ENCODE data around the gene VEPH1.

GRCh38 chr3:157447026-157447694, 56.1 kb downstream of the VEPH1 start:
- TF ChIP-seq EZH2 (IDR thresholded peaks at IDR 0.05; ENCODE audit: low read length, unreplicated experiment): no peak
- peak; percentile 86 for TF ChIP-seq CTCF (conservative IDR thresholded peaks at IDR 0.05; ENCODE audit: low read depth, low read length)

Measured in PC-3 (cell line).